SK-N-SH treated with all-trans-retinoic acid at 6 μM for 48 hours (cell line): ENCODE results near the gene TLCD1.

ENCODE experiments used
- ATAC-seq: fragments of 200-7000 bp; cut with Tn5 transposase; 3 replicates; pipeline ENCODE4 v1.9.1; 2020; ENCODE audit warnings: mild to moderate bottlenecking, moderate library complexity
- ARNTL ChIP-seq: fragments of 450-650 bp; formaldehyde crosslinking; IDR thresholded peaks from 2 replicates; pipeline ENCODE4 v1.5.0; 2020; ENCODE audit warnings: low read depth, mild to moderate bottlenecking, moderate library complexity, borderline replicate concordance
- BACH2 ChIP-seq: fragments of 250-450 bp; sonication (Bioruptor Pico); IDR thresholded peaks from 2 replicates; pipeline ENCODE4 v1.9.0; 2021; ENCODE audit warnings: mild to moderate bottlenecking, borderline replicate concordance
- CSDC2 ChIP-seq: fragments of 250-450 bp; sonication (Bioruptor Pico); IDR thresholded peaks from 2 replicates; pipeline ENCODE4 v1.5.0; 2020; ENCODE audit warnings: mild to moderate bottlenecking, moderate library complexity
- ESRRG ChIP-seq: fragments of 250-450 bp; sonication (Bioruptor Pico); IDR thresholded peaks from 2 replicates; pipeline ENCODE4 v1.6.1; 2021; ENCODE audit warnings: mild to moderate bottlenecking
- GLIS3 ChIP-seq: fragments of 250-450 bp; sonication (Bioruptor Pico); IDR thresholded peaks from 2 replicates; pipeline ENCODE4 v1.5.0; 2020; ENCODE audit warnings: mild to moderate bottlenecking, moderate library complexity
- ISL1 ChIP-seq: fragments of 250-450 bp; sonication (Bioruptor Pico); IDR thresholded peaks from 2 replicates; pipeline ENCODE4 v2.1.2; 2022; ENCODE audit warnings: mild to moderate bottlenecking, moderate library complexity
- OSR1 ChIP-seq: fragments of 250-450 bp; sonication (Bioruptor Pico); IDR thresholded peaks from 2 replicates; pipeline ENCODE4 v1.8.0; 2022; ENCODE audit warnings: moderate library complexity, mild to moderate bottlenecking, inconsistent platforms
- PPARA ChIP-seq: fragments of 250-450 bp; sonication (Bioruptor Pico); IDR thresholded peaks from 2 replicates; pipeline ENCODE4 v1.5.0; 2020; ENCODE audit warnings: mild to moderate bottlenecking, borderline replicate concordance
- RARB ChIP-seq: fragments of 250-450 bp; sonication (Bioruptor Pico); IDR thresholded peaks from 2 replicates; pipeline ENCODE4 v1.8.0; 2021; ENCODE audit warnings: mild to moderate bottlenecking, moderate library complexity
- SNAI2 ChIP-seq: fragments of 250-450 bp; sonication (Bioruptor Pico); IDR thresholded peaks from 2 replicates; pipeline ENCODE4 v1.5.0; 2020; ENCODE audit warnings: mild to moderate bottlenecking, moderate library complexity
- TCF4 ChIP-seq: fragments of 250-450 bp; sonication (Bioruptor Pico); IDR thresholded peaks from 2 replicates; pipeline ENCODE4 v1.8.0; 2021; ENCODE audit warnings: mild to moderate bottlenecking, moderate library complexity, borderline replicate concordance
- ZC3H10 ChIP-seq: fragments of 250-450 bp; sonication (Bioruptor Pico); IDR thresholded peaks from 2 replicates; pipeline ENCODE4 v1.5.1; 2021; ENCODE audit warnings: mild to moderate bottlenecking, moderate library complexity
- ZFP3 ChIP-seq: fragments of 250-450 bp; sonication (Bioruptor Pico); IDR thresholded peaks from 2 replicates; pipeline ENCODE4 v1.5.0; 2020; ENCODE audit warnings: mild to moderate bottlenecking, moderate library complexity
- ZFP30 ChIP-seq: fragments of 450-650 bp; formaldehyde crosslinking; IDR thresholded peaks from 2 replicates; pipeline ENCODE4 v1.5.0; 2022; ENCODE audit warnings: mild to moderate bottlenecking, moderate library complexity
- ZNF565 ChIP-seq: fragments of 450-650 bp; formaldehyde crosslinking; conservative IDR thresholded peaks from 2 replicates; pipeline ENCODE4 v1.5.0; 2020; ENCODE audit warnings: low read depth, mild to moderate bottlenecking, moderate library complexity
- ZNF70 ChIP-seq: fragments of 450-650 bp; formaldehyde crosslinking; IDR thresholded peaks from 2 replicates; pipeline ENCODE4 v1.5.0; 2020; ENCODE audit warnings: mild to moderate bottlenecking, moderate library complexity
- ZNF8 ChIP-seq: fragments of 450-650 bp; formaldehyde crosslinking; IDR thresholded peaks from 2 replicates; pipeline ENCODE4 v1.5.0; 2020; ENCODE audit warnings: mild to moderate bottlenecking, moderate library complexity
- TF ChIP-seq, protein P1 (sequence below): fragments of 250-450 bp; sonication (Bioruptor Pico); IDR thresholded peaks from 2 replicates; pipeline ENCODE4 v1.8.0; 2021; ENCODE audit warnings: low read depth, mild to moderate bottlenecking, moderate library complexity, borderline replicate concordance
- TF ChIP-seq, protein P2 (sequence below): fragments of 250-450 bp; sonication (Bioruptor Pico); IDR thresholded peaks from 2 replicates; pipeline ENCODE4 v1.5.0; 2020; ENCODE audit warnings: mild to moderate bottlenecking, moderate library complexity
- TF ChIP-seq, protein P3 (sequence below): fragments of 250-450 bp; sonication (Bioruptor Pico); IDR thresholded peaks from 2 replicates; pipeline ENCODE4 v1.5.1; 2020; ENCODE audit warnings: low read depth, mild to moderate bottlenecking, moderate library complexity
- TF ChIP-seq, protein P4 (sequence below): fragments of 250-450 bp; sonication (Bioruptor Pico); IDR thresholded peaks from 2 replicates; pipeline ENCODE4 v1.5.1; 2021; ENCODE audit warnings: mild to moderate bottlenecking, moderate library complexity

Gene TLCD1

DNA sequence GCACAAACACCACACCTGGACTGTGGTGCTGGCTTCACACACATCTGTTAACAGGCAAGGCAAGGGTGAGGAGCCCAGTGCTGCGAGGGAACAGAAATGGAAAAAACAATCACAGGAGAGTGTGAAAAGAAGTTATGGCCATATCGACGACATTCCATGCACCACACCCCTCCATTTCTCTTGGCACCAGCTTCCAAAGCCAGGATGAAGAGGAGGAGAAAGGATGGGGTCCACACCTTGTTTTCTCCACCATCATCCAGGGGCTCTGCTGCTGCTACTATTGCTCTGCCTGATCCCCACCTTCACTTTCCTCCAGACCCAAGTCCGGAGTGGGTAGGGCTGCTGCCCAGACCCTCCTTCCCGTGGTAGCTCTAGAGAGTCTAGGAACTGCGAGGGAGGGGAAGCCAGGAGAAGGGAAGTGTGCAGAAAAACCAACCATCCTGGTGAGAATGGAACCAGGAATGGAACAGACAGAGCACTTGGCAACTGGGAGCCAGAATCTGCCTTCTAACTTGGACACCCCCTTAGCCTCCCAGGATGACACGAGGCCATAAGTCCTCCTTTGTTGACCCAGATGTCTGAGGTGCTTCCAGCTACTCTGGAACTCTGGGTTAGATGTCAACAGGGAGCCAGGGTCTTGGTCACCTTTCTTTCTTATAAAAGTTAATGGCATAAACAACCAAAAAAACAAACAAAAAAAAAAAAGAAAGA lies 13.2 kb downstream of the TLCD1 start:
- TF ChIP-seq ZFP30 (CRISPR knock-in tag) = no peak
- no peak for TF ChIP-seq ZNF8 (CRISPR knock-in tag)
- no peak for TF ChIP-seq BACH2 (CRISPR knock-in tag)
- TF ChIP-seq ZNF70 (CRISPR knock-in tag) = no peak
- TF ChIP-seq ESRRG (CRISPR knock-in tag) = no peak
- no peak for TF ChIP-seq CSDC2 (CRISPR knock-in tag)
- TF ChIP-seq ISL1 (CRISPR knock-in tag) = no peak
- no peak for TF ChIP-seq ZNF565
- TF ChIP-seq TCF4 (CRISPR knock-in tag) = no peak
- no peak for TF ChIP-seq ZC3H10
- TF ChIP-seq, protein P1, sequence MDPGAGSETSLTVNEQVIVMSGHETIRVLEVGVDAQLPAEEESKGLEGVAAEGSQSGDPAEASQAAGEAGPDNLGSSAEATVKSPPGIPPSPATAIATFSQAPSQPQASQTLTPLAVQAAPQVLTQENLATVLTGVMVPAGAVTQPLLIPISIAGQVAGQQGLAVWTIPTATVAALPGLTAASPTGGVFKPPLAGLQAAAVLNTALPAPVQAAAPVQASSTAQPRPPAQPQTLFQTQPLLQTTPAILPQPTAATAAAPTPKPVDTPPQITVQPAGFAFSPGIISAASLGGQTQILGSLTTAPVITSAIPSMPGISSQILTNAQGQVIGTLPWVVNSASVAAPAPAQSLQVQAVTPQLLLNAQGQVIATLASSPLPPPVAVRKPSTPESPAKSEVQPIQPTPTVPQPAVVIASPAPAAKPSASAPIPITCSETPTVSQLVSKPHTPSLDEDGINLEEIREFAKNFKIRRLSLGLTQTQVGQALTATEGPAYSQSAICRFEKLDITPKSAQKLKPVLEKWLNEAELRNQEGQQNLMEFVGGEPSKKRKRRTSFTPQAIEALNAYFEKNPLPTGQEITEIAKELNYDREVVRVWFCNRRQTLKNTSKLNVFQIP = no peak
- TF ChIP-seq PPARA = no peak
- ATAC-seq = no peak

DNA sequence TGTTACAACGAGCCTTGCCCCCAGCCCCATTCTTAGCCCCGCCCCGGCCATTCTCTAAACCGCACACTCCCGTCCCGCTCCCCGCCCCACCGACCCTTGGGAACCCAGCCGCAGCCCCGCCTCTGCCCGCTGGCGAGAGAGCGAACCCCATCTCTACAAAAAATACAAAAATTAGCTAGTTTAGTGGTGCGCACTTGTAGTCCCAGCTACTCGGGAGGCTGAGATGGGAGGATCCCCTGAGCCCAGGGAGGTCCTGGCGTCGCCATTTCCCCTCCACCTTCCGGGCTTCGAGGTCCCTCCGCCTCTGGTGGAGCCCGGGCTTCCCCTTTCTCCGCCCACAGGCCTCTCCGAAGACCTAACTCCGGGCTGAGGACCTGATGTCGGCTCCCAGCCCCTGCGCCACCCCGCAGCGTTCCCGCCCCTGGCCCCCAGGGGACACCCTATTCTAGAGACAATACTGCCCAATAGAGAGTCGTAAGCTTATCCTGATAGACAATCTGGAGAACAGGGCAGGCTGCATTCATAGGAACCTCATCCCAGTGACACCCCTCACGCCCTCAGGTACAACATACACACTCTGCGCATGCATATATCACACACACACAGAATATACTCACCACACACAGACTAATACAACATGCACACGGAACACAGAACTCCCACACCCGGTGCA lies 13.9 kb downstream of the TLCD1 start:
- no peak for TF ChIP-seq ZNF8 (CRISPR knock-in tag)
- no peak for TF ChIP-seq ZFP30 (CRISPR knock-in tag)
- TF ChIP-seq ZNF70 (CRISPR knock-in tag) = no peak
- TF ChIP-seq SNAI2 (CRISPR knock-in tag) = no peak
- TF ChIP-seq GLIS3 (CRISPR knock-in tag) = no peak
- TF ChIP-seq TCF4 (CRISPR knock-in tag) = no peak
- no peak for TF ChIP-seq OSR1
- TF ChIP-seq, protein P2, sequence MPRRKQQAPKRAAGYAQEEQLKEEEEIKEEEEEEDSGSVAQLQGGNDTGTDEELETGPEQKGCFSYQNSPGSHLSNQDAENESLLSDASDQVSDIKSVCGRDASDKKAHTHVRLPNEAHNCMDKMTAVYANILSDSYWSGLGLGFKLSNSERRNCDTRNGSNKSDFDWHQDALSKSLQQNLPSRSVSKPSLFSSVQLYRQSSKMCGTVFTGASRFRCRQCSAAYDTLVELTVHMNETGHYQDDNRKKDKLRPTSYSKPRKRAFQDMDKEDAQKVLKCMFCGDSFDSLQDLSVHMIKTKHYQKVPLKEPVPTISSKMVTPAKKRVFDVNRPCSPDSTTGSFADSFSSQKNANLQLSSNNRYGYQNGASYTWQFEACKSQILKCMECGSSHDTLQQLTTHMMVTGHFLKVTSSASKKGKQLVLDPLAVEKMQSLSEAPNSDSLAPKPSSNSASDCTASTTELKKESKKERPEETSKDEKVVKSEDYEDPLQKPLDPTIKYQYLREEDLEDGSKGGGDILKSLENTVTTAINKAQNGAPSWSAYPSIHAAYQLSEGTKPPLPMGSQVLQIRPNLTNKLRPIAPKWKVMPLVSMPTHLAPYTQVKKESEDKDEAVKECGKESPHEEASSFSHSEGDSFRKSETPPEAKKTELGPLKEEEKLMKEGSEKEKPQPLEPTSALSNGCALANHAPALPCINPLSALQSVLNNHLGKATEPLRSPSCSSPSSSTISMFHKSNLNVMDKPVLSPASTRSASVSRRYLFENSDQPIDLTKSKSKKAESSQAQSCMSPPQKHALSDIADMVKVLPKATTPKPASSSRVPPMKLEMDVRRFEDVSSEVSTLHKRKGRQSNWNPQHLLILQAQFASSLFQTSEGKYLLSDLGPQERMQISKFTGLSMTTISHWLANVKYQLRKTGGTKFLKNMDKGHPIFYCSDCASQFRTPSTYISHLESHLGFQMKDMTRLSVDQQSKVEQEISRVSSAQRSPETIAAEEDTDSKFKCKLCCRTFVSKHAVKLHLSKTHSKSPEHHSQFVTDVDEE (CRISPR knock-in tag) = no peak
- TF ChIP-seq CSDC2 (CRISPR knock-in tag) = no peak
- TF ChIP-seq BACH2 (CRISPR knock-in tag) = no peak
- TF ChIP-seq ZC3H10 = no peak
- TF ChIP-seq PPARA = no peak
- no peak for TF ChIP-seq RARB (CRISPR knock-in tag)
- TF ChIP-seq, protein P3, sequence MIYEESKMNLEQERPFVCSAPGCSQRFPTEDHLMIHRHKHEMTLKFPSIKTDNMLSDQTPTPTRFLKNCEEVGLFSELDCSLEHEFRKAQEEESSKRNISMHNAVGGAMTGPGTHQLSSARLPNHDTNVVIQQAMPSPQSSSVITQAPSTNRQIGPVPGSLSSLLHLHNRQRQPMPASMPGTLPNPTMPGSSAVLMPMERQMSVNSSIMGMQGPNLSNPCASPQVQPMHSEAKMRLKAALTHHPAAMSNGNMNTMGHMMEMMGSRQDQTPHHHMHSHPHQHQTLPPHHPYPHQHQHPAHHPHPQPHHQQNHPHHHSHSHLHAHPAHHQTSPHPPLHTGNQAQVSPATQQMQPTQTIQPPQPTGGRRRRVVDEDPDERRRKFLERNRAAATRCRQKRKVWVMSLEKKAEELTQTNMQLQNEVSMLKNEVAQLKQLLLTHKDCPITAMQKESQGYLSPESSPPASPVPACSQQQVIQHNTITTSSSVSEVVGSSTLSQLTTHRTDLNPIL (CRISPR knock-in tag) = no peak
- TF ChIP-seq, protein P1 = no peak
- no peak for ATAC-seq

DNA sequence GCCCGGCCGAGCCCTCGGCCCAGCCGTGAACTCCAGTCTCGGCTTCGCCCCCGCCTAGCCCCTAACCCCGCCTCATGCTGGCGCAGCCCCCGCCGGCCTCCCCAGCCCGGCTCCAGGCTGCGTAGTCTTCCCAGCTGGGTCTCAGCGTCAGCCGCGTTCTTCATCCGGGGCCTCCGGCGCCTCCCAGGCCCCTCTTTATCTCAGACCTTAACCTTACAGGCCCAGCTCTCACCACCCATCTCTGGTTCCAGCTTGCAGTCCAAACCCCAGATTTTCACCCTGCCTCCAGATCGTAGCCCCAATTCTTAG lies 14.4 kb downstream of the TLCD1 start, which contains the start of gene PROCA1:
Gene PROCA1, minus strand, starts transcription at position 166 of the 309 bp plus-strand sequence. CDS start 228 bp downstream, outside the sequence.
- ATAC-seq = no peak
- TF ChIP-seq ZNF70 (CRISPR knock-in tag) = no peak
- TF ChIP-seq CSDC2 (CRISPR knock-in tag) = no peak
- no peak for TF ChIP-seq SNAI2 (CRISPR knock-in tag)
- TF ChIP-seq OSR1 = no peak
- no peak for TF ChIP-seq ZFP30 (CRISPR knock-in tag)
- no peak for TF ChIP-seq RARB (CRISPR knock-in tag)
- TF ChIP-seq ARNTL (CRISPR knock-in tag) = no peak
- TF ChIP-seq ESRRG (CRISPR knock-in tag) = no peak
- TF ChIP-seq, protein P1 = no peak
- TF ChIP-seq ISL1 (CRISPR knock-in tag) = no peak
- TF ChIP-seq PPARA = no peak
- TF ChIP-seq ZFP3 (CRISPR knock-in tag) = no peak
- TF ChIP-seq, protein P4, sequence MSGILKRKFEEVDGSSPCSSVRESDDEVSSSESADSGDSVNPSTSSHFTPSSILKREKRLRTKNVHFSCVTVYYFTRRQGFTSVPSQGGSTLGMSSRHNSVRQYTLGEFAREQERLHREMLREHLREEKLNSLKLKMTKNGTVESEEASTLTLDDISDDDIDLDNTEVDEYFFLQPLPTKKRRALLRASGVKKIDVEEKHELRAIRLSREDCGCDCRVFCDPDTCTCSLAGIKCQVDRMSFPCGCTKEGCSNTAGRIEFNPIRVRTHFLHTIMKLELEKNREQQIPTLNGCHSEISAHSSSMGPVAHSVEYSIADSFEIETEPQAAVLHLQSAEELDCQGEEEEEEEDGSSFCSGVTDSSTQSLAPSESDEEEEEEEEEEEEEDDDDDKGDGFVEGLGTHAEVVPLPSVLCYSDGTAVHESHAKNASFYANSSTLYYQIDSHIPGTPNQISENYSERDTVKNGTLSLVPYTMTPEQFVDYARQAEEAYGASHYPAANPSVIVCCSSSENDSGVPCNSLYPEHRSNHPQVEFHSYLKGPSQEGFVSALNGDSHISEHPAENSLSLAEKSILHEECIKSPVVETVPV (CRISPR knock-in tag) = no peak
- TF ChIP-seq ZNF8 (CRISPR knock-in tag) = no peak
- TF ChIP-seq BACH2 (CRISPR knock-in tag) = no peak
- TF ChIP-seq, protein P3 (CRISPR knock-in tag) = no peak
- no peak for TF ChIP-seq ZC3H10
